ENCODE data around the gene MRPL47.
"Not testable (repeated sequence)": the region's sequence is repeated elsewhere in the genome, so short reads cannot be mapped to it uniquely, and the experiment has no call there.

The MRPL47 gene

GRCh38 chr3:179604321-179605078, at the start of gene MRPL47, which contains the start of gene NDUFB5:
TSS of gene MRPL47 (minus strand) at chr3:179604638. CDS start at chr3:179604624, 14 bp downstream.
TSS of gene NDUFB5 (plus strand) at chr3:179604794. CDS start at chr3:179604816, 22 bp downstream.
- no peak for TF ChIP-seq CTCF (IDR thresholded peaks at IDR 0.05; ENCODE audit: extremely low read depth, missing control alignments)
- DNase-seq (ENCODE audit: low spot score) = peak; percentile 91

GRCh38 chr3:179653096-179653797, 48.8 kb upstream of the MRPL47 start:
- DNase-seq (ENCODE audit: low spot score) = peak; percentile 73

GRCh38 chr3:179652447-179653095, 48.1 kb upstream of the MRPL47 start, which contains the start of gene USP13:
TSS of gene USP13 (plus strand) at chr3:179653040. CDS start at chr3:179653226, 186 bp downstream.
- no peak for TF ChIP-seq CTCF (IDR thresholded peaks at IDR 0.05; ENCODE audit: extremely low read depth, missing control alignments)
- peak; percentile 86 for DNase-seq (ENCODE audit: low spot score)

More at GRCh38 chr3:179653096-179653797, 48.8 kb upstream of the MRPL47 start:
- no peak for TF ChIP-seq CTCF (IDR thresholded peaks at IDR 0.05; ENCODE audit: extremely low read depth, missing control alignments)

GRCh38 chr3:179651687-179652446, 47.4 kb upstream of the MRPL47 start:
- TF ChIP-seq CTCF (IDR thresholded peaks at IDR 0.05; ENCODE audit: extremely low read depth, missing control alignments) = no peak
- DNase-seq (ENCODE audit: low spot score) = no peak

GRCh38 chr3:179646177-179646576, 41.7 kb upstream of the MRPL47 start:
- no peak for DNase-seq (ENCODE audit: low spot score)
- TF ChIP-seq CTCF (IDR thresholded peaks at IDR 0.05; ENCODE audit: extremely low read depth, missing control alignments) = no peak

GRCh38 chr3:179643837-179644236, 39.4 kb upstream of the MRPL47 start:
- not testable (repeated sequence) for DNase-seq (ENCODE audit: low spot score)

GRCh38 chr3:179642871-179643270, 38.4 kb upstream of the MRPL47 start:
- no peak for DNase-seq (ENCODE audit: low spot score)
- no peak for TF ChIP-seq CTCF (IDR thresholded peaks at IDR 0.05; ENCODE audit: extremely low read depth, missing control alignments)
